ENCODE measurements around the gene TENM4.
"Not testable (repeated sequence)": the region's sequence is repeated elsewhere in the genome, so short reads cannot be mapped to it uniquely, and the experiment has no call there.

TENM4 gene

GRCh38 chr11:79208126-79208525 is 232.7 kb downstream of the TENM4 start:
- DNase-seq (ENCODE audit: low read depth) = no peak

GRCh38 chr11:79206951-79207350 is 233.9 kb downstream of the TENM4 start:
- DNase-seq (ENCODE audit: low read depth) = no peak

GRCh38 chr11:79205786-79206185 is 235.0 kb downstream of the TENM4 start:
- DNase-seq (ENCODE audit: low read depth) = no peak

GRCh38 chr11:79201677-79202347 is 239.0 kb downstream of the TENM4 start:
- DNase-seq (ENCODE audit: low read depth) = no peak

- no peak for DNase-seq (ENCODE audit: low read depth)
Observed at GRCh38 chr11:79200398-79201070, 240.3 kb downstream of the TENM4 start.

- no peak for DNase-seq (ENCODE audit: low read depth)
Observed at GRCh38 chr11:79199729-79200354, 241.0 kb downstream of the TENM4 start.

GRCh38 chr11:79198898-79199250 is 242.0 kb downstream of the TENM4 start:
- DNase-seq (ENCODE audit: low read depth) = no peak

GRCh38 chr11:79198203-79198897 is 242.5 kb downstream of the TENM4 start:
- DNase-seq (ENCODE audit: low read depth) = no peak

- DNase-seq (ENCODE audit: low read depth) = no peak
Observed at GRCh38 chr11:79196950-79197349, 243.9 kb downstream of the TENM4 start.

GRCh38 chr11:79195209-79195608 is 245.6 kb downstream of the TENM4 start:
- DNase-seq (ENCODE audit: low read depth) = no peak

- DNase-seq (ENCODE audit: low read depth) = no peak
Observed at GRCh38 chr11:79193663-79194310, 247.0 kb downstream of the TENM4 start.

- DNase-seq (ENCODE audit: low read depth) = no peak
Observed at GRCh38 chr11:79192836-79193235, 248.0 kb downstream of the TENM4 start.

GRCh38 chr11:79191716-79192115 is 249.1 kb downstream of the TENM4 start:
- DNase-seq (ENCODE audit: low read depth) = not testable (repeated sequence)

- not testable (repeated sequence) for DNase-seq (ENCODE audit: low read depth)
Observed at GRCh38 chr11:79190553-79190952, 250.3 kb downstream of the TENM4 start.

- no peak for DNase-seq (ENCODE audit: low read depth)
Observed at GRCh38 chr11:79189601-79190000, 251.2 kb downstream of the TENM4 start.

- DNase-seq (ENCODE audit: low read depth) = no peak
Observed at GRCh38 chr11:79189055-79189454, 251.8 kb downstream of the TENM4 start.

- no peak for DNase-seq (ENCODE audit: low read depth)
Observed at GRCh38 chr11:79186669-79187068, 254.2 kb downstream of the TENM4 start.

- DNase-seq (ENCODE audit: low read depth) = no peak
Observed at GRCh38 chr11:79185351-79185750, 255.5 kb downstream of the TENM4 start.

GRCh38 chr11:79184285-79184684 is 256.5 kb downstream of the TENM4 start:
- DNase-seq (ENCODE audit: low read depth) = no peak

GRCh38 chr11:79182794-79183193 is 258.0 kb downstream of the TENM4 start:
- DNase-seq (ENCODE audit: low read depth) = peak; percentile 70

GRCh38 chr11:79179087-79179486 is 261.7 kb downstream of the TENM4 start:
- DNase-seq (ENCODE audit: low read depth) = no peak
